Measurements from ENCODE around the gene ADGRF5.

DNA sequence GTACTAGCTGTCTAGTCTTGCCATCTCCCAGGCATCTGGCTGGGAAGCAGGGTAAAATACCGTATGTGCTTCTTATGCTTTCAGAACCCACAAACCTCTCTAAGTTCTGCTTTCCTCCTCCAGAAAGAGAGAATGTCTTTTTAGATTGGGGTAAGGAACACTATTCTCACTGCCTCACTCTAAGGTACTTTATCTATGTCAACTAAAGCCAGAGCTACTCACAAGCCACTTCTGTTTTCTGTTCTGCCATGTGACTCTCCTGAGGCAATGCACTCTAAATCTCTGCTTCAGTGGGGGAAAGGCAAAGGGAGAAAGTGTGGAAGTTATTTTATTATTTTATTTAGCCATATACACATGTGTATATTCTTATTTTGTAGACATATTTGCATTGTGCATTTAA lies 112.9 kb downstream of the ADGRF5 start:
- TF ChIP-seq, protein P1, sequence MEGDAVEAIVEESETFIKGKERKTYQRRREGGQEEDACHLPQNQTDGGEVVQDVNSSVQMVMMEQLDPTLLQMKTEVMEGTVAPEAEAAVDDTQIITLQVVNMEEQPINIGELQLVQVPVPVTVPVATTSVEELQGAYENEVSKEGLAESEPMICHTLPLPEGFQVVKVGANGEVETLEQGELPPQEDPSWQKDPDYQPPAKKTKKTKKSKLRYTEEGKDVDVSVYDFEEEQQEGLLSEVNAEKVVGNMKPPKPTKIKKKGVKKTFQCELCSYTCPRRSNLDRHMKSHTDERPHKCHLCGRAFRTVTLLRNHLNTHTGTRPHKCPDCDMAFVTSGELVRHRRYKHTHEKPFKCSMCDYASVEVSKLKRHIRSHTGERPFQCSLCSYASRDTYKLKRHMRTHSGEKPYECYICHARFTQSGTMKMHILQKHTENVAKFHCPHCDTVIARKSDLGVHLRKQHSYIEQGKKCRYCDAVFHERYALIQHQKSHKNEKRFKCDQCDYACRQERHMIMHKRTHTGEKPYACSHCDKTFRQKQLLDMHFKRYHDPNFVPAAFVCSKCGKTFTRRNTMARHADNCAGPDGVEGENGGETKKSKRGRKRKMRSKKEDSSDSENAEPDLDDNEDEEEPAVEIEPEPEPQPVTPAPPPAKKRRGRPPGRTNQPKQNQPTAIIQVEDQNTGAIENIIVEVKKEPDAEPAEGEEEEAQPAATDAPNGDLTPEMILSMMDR (IDR thresholded peaks at IDR 0.05; ENCODE audit: low read depth, low read length): no peak
- TF ChIP-seq EZH2phosphoT487 (IDR thresholded peaks at IDR 0.05; ENCODE audit: low read depth): no peak
